ENCODE measurements around the gene LMTK2.

The LMTK2 gene

GRCh38 chr7:98251231-98251600 lies 144.6 kb downstream of the LMTK2 start:
- Histone ChIP-seq H3K27me3 (ENCODE audit: insufficient read depth, low read length, poor library complexity, severe bottlenecking) (no peaks in the 10 kb centered on the region), H3K79me2 (ENCODE audit: insufficient read depth, low read length) (peaks cover 38% of the 10 kb centered on the region), H3K9me3 (ENCODE audit: insufficient read depth, low read depth, low read length) (no peaks in the 10 kb centered on the region), H3K9me2 (replicated peaks; ENCODE audit: low read depth, low read length) (no peaks in the 10 kb centered on the region), H3F3A (ENCODE audit: low read depth) (no peaks in the 10 kb centered on the region), H3K4me1 (ENCODE audit: insufficient read depth, low read length, poor library complexity, severe bottlenecking) (peaks cover 26% of the 10 kb centered on the region), H3K9ac (ENCODE audit: low read depth, low read length, poor library complexity, severe bottlenecking) (peak overlapping the region; percentile 67), H3K36me3 (ENCODE audit: insufficient read depth, low read length) (no peaks in the 10 kb centered on the region), H2AFZ (ENCODE audit: low read length) (peak overlapping the region; percentile 91), H3K4me2 (ENCODE audit: low read depth, low read length, poor library complexity, severe bottlenecking) (peak overlapping the region; percentile 95), H3K4me3 (ENCODE audit: low read length, poor library complexity, severe bottlenecking) (peak overlapping the region; percentile 93), H4K20me1 (ENCODE audit: insufficient read depth, low read length, poor library complexity, severe bottlenecking) (peaks cover 14% of the 10 kb centered on the region)
- TF ChIP-seq EZH2phosphoT487 (IDR thresholded peaks at IDR 0.05; ENCODE audit: borderline replicate concordance), result no peak
- TF ChIP-seq, protein P1, sequence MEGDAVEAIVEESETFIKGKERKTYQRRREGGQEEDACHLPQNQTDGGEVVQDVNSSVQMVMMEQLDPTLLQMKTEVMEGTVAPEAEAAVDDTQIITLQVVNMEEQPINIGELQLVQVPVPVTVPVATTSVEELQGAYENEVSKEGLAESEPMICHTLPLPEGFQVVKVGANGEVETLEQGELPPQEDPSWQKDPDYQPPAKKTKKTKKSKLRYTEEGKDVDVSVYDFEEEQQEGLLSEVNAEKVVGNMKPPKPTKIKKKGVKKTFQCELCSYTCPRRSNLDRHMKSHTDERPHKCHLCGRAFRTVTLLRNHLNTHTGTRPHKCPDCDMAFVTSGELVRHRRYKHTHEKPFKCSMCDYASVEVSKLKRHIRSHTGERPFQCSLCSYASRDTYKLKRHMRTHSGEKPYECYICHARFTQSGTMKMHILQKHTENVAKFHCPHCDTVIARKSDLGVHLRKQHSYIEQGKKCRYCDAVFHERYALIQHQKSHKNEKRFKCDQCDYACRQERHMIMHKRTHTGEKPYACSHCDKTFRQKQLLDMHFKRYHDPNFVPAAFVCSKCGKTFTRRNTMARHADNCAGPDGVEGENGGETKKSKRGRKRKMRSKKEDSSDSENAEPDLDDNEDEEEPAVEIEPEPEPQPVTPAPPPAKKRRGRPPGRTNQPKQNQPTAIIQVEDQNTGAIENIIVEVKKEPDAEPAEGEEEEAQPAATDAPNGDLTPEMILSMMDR (conservative IDR thresholded peaks at IDR 0.05; ENCODE audit: low read length), result no peak

GRCh38 chr7:98251601-98252424 lies 145.2 kb downstream of the LMTK2 start, which contains the start of gene TECPR1:
Gene TECPR1 (minus strand): TSS chr7:98252232. CDS start chr7:98246146, 6,086 bp downstream.
- Histone ChIP-seq H3K9ac (ENCODE audit: low read depth, low read length, poor library complexity, severe bottlenecking) (peak within 1 kb of the TSS; percentile 67), H3K36me3 (ENCODE audit: insufficient read depth, low read length) (no peaks in the 10 kb centered on the region), H3K9me2 (replicated peaks; ENCODE audit: low read depth, low read length) (no peaks in the 10 kb centered on the region), H3F3A (ENCODE audit: low read depth) (no peaks in the 10 kb centered on the region), H3K4me1 (ENCODE audit: insufficient read depth, low read length, poor library complexity, severe bottlenecking) (peaks cover 26% of the 10 kb centered on the region), H4K20me1 (ENCODE audit: insufficient read depth, low read length, poor library complexity, severe bottlenecking) (peaks cover 16% of the 10 kb centered on the region), H3K4me3 (ENCODE audit: low read length, poor library complexity, severe bottlenecking) (peak within 1 kb of the TSS; percentile 93), H3K79me2 (ENCODE audit: insufficient read depth, low read length) (peaks cover 38% of the 10 kb centered on the region), H3K27me3 (ENCODE audit: insufficient read depth, low read length, poor library complexity, severe bottlenecking) (no peaks in the 10 kb centered on the region), H3K9me3 (ENCODE audit: insufficient read depth, low read depth, low read length) (no peaks in the 10 kb centered on the region), H3K4me2 (ENCODE audit: low read depth, low read length, poor library complexity, severe bottlenecking) (peak within 1 kb of the TSS; percentile 95), H2AFZ (ENCODE audit: low read length) (peak within 1 kb of the TSS; percentile 91)
- TF ChIP-seq, protein P1 (conservative IDR thresholded peaks at IDR 0.05; ENCODE audit: low read length), result no peak
- TF ChIP-seq EZH2phosphoT487 (IDR thresholded peaks at IDR 0.05; ENCODE audit: borderline replicate concordance), result no peak

- Histone ChIP-seq H4K20me1 (ENCODE audit: insufficient read depth, low read length, poor library complexity, severe bottlenecking) (peaks cover 16% of the 10 kb centered on the region), H3F3A (ENCODE audit: low read depth) (no peaks in the 10 kb centered on the region), H3K27me3 (ENCODE audit: insufficient read depth, low read length, poor library complexity, severe bottlenecking) (no peaks in the 10 kb centered on the region), H3K9ac (ENCODE audit: low read depth, low read length, poor library complexity, severe bottlenecking) (peak overlapping the region; percentile 67), H2AFZ (ENCODE audit: low read length) (peak overlapping the region; percentile 91), H3K4me1 (ENCODE audit: insufficient read depth, low read length, poor library complexity, severe bottlenecking) (peaks cover 26% of the 10 kb centered on the region), H3K4me2 (ENCODE audit: low read depth, low read length, poor library complexity, severe bottlenecking) (peak overlapping the region; percentile 78), H3K9me3 (ENCODE audit: insufficient read depth, low read depth, low read length) (no peaks in the 10 kb centered on the region), H3K79me2 (ENCODE audit: insufficient read depth, low read length) (peaks cover 38% of the 10 kb centered on the region), H3K4me3 (ENCODE audit: low read length, poor library complexity, severe bottlenecking) (peak overlapping the region; percentile 93), H3K9me2 (replicated peaks; ENCODE audit: low read depth, low read length) (no peaks in the 10 kb centered on the region), H3K36me3 (ENCODE audit: insufficient read depth, low read length) (no peaks in the 10 kb centered on the region)
- TF ChIP-seq, protein P1 (conservative IDR thresholded peaks at IDR 0.05; ENCODE audit: low read length), result no peak
- no peak for TF ChIP-seq EZH2phosphoT487 (IDR thresholded peaks at IDR 0.05; ENCODE audit: borderline replicate concordance)
Measured at GRCh38 chr7:98252425-98253054, 145.9 kb downstream of the LMTK2 start.

All from Loucy (cell line).